ENCODE measurements around the gene KCTD17. TPM values are rescaled to one million over a fixed set of nuclear protein-coding genes. Genes with fewer than 3 reads are reported as not detected.

Gene KCTD17
- total RNA-seq (2014; rRNA removed; shearing (Covaris generic)): 11.2 and 14.0 TPM in 2 replicates
- 20.2 and 22.1 TPM in 2 replicates for polyA plus RNA-seq (2015; cell fraction: cytosol; rRNA removed)
- polyA plus RNA-seq (2015; cell fraction: nucleus; rRNA removed): 20.2 and 36.7 TPM in 2 replicates

DNA sequence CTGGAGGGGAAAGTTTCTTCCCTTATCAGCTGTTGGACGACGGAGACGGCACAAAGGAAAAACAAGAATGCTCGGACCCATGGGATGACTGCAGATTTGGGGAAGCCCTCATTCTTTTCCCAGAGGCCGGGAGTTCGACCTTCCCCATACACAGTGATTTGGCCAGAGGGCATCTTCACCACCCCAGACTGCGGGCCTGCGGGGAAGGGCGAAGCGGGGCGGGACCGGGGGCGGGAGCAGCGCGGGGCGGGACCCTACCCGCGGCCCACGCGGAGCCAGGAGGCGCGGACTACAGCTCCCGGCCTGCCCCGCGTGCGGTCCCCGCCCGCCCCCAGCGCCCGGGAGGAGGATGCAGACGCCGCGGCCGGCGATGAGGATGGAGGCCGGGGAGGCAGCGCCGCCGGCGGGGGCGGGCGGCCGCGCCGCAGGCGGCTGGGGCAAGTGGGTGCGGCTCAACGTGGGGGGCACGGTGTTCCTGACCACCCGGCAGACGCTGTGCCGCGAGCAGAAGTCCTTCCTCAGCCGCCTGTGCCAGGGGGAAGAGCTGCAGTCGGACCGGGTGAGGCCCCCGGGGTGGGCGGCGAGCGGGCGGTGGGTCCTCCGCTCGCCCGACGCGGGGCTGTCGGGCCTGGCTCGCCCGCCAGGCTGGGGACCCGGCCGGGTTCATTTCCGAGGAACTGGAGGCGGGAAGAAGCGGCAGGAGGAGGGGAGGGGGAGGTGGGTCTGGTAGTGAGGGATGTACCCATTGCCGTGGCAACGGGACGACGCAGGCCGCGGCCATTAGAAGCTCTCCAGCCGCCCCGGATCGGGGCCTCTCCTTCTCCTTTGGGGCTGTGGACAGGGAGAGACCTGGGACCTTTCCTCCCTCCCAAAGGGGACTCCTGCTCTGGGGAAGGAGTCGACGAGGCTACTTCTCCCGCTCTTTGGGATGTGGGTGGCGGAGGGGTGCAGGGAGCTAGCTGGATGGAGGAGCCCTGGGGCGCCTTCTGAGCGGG, at the start of gene KCTD17:
KCTD17 (plus strand) TSS at position 352 of the 995 bp plus-strand sequence; CDS start at position 371, 19 bp downstream.
- DNase-seq (ENCODE audit: low read depth, low spot score): peak; percentile 67
- in situ Hi-C loops (cut with HindIII; ENCODE audit: low pct_unique_long_range_greater_than_20kb, low sequenced_read_pairs): loop anchor here (25.0 kb wide), 1 partner anchor 136 kb away; the partner anchor contains the start of gene C1QTNF6

- in situ Hi-C loops (cut with HindIII; ENCODE audit: low pct_unique_long_range_greater_than_20kb, low sequenced_read_pairs): no loop called here
- no peak for DNase-seq (ENCODE audit: low read depth, low spot score)
These were observed 49.7 kb upstream of the KCTD17 start for GRCh38 chr22:37001826-37002225.

GRCh38 chr22:37002633-37003032, 48.9 kb upstream of the KCTD17 start:
- in situ Hi-C loops (cut with HindIII; ENCODE audit: low pct_unique_long_range_greater_than_20kb, low sequenced_read_pairs): no loop called here
- no peak for DNase-seq (ENCODE audit: low read depth, low spot score)

GRCh38 chr22:37007651-37008050, 43.9 kb upstream of the KCTD17 start:
- in situ Hi-C loops (cut with HindIII; ENCODE audit: low pct_unique_long_range_greater_than_20kb, low sequenced_read_pairs): no loop called here
- no peak for DNase-seq (ENCODE audit: low read depth, low spot score)

DNA sequence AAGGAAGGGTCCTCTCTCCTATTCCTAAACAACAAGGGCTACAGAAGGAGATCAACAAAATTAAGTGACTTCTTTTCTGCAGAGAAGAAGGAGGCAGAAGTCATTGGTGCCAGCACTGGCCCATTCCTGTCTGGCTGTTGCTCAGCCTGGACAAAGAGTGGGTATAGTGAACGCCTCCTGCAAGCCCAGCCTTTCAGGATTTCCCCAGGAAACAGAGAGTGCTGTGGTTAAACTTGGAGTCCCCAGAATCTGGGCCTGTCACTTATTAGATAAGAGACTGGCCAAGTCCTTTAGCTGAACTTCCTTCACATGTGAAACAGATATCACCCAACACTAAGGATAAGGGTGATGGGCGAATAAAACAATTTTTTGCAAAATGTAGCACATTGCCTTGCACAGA, 43.2 kb upstream of the KCTD17 start:
- DNase-seq (ENCODE audit: low read depth, low spot score): no peak

DNA sequence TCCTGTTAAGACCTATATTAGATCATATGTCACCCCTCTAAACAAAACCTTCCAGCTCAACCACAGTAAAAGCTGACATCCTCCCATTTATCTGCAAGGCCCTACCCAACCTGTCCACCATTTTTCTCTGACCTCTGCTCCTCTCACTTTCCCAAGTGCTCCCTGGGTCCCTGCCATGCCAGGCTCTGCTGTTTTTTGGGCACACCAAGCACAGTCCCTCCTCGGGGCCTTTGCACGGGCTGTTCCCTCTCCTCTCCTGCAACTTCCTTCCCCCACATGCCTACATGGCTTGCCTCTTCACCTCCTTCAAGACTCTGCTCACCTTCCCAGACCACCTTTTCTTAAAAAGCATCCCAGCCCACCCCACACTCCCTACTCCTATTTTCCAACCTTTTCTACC, 42.1 kb upstream of the KCTD17 start:
- no peak for DNase-seq (ENCODE audit: low read depth, low spot score)
- in situ Hi-C loops (cut with HindIII; ENCODE audit: low pct_unique_long_range_greater_than_20kb, low sequenced_read_pairs): no loop called here

More for the DNA sequence above, 43.2 kb upstream of the KCTD17 start:
- in situ Hi-C loops (cut with HindIII; ENCODE audit: low pct_unique_long_range_greater_than_20kb, low sequenced_read_pairs): no loop called here

- in situ Hi-C loops (cut with HindIII; ENCODE audit: low pct_unique_long_range_greater_than_20kb, low sequenced_read_pairs): no loop called here
These were observed 41.4 kb upstream of the KCTD17 start for GRCh38 chr22:37010174-37010573.

GRCh38 chr22:37010976-37011375, 40.6 kb upstream of the KCTD17 start:
- in situ Hi-C loops (cut with HindIII; ENCODE audit: low pct_unique_long_range_greater_than_20kb, low sequenced_read_pairs): no loop called here
- DNase-seq (ENCODE audit: low read depth, low spot score): no peak

More at GRCh38 chr22:37010174-37010573, 41.4 kb upstream of the KCTD17 start:
- DNase-seq (ENCODE audit: low read depth, low spot score): no peak

DNA sequence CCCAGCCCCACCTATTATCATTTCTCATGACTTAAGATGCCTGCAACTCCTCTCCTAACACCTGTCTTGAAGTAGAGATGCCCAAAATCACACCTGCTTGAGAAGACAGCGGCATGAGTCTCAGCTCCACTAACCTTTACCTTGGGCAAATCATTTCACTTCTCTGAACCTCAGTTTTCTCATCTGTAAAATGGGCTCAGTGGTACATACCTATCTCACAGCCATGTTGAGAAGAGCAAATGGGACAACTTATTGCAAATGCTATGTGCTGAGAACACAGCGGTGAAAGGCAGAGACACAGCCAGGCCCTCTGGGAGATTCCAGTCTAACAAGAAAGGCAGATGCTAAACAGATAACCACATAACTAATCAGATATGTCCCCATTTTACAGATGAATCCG, 40.1 kb upstream of the KCTD17 start:
- in situ Hi-C loops (cut with HindIII; ENCODE audit: low pct_unique_long_range_greater_than_20kb, low sequenced_read_pairs): no loop called here
- DNase-seq (ENCODE audit: low read depth, low spot score): no peak

DNA sequence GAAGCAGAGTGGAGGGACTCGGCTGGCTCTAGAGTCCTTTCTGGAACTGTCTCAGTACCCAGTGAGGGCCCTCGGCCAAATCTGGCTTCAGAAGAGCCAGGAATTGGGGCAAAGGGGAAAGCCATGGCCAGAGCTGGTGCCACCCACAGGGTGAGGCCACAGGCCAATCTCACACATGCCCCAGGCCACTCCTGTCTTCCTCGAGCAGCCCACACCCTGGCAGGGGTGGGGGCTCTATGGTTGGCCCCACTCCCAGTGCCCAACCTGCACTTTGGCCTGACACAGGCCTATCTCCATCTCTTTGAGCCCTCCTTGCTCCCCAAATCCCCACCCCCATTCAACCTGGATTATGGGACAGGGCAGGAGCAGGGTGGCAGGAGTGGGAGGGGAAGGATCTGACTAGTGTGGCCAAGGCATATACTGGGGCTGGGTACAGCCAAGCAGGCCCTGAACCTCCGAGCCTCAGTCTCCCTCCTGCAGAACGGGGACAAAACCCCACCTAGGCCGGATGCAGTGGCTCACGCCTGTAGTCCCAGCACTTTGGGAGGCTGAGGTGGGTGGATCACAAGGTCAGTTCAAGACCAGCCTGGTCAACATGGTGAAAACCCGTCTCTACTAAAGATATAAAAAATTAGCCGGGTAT, 39.2 kb upstream of the KCTD17 start:
- in situ Hi-C loops (cut with HindIII; ENCODE audit: low pct_unique_long_range_greater_than_20kb, low sequenced_read_pairs): no loop called here
- no peak for DNase-seq (ENCODE audit: low read depth, low spot score)

- in situ Hi-C loops (cut with HindIII; ENCODE audit: low pct_unique_long_range_greater_than_20kb, low sequenced_read_pairs): no loop called here
- no peak for DNase-seq (ENCODE audit: low read depth, low spot score)
These were observed 38.6 kb upstream of the KCTD17 start for GRCh38 chr22:37012956-37013355.

- no peak for DNase-seq (ENCODE audit: low read depth, low spot score)
- in situ Hi-C loops (cut with HindIII; ENCODE audit: low pct_unique_long_range_greater_than_20kb, low sequenced_read_pairs): no loop called here
These were observed 37.1 kb upstream of the KCTD17 start for GRCh38 chr22:37014415-37014806.

- in situ Hi-C loops (cut with HindIII; ENCODE audit: low pct_unique_long_range_greater_than_20kb, low sequenced_read_pairs): no loop called here
- DNase-seq (ENCODE audit: low read depth, low spot score): no peak
These were observed 36.5 kb upstream of the KCTD17 start for GRCh38 chr22:37014835-37015586.

GRCh38 chr22:37015587-37015878, 36.0 kb upstream of the KCTD17 start:
- in situ Hi-C loops (cut with HindIII; ENCODE audit: low pct_unique_long_range_greater_than_20kb, low sequenced_read_pairs): no loop called here
- no peak for DNase-seq (ENCODE audit: low read depth, low spot score)

DNA sequence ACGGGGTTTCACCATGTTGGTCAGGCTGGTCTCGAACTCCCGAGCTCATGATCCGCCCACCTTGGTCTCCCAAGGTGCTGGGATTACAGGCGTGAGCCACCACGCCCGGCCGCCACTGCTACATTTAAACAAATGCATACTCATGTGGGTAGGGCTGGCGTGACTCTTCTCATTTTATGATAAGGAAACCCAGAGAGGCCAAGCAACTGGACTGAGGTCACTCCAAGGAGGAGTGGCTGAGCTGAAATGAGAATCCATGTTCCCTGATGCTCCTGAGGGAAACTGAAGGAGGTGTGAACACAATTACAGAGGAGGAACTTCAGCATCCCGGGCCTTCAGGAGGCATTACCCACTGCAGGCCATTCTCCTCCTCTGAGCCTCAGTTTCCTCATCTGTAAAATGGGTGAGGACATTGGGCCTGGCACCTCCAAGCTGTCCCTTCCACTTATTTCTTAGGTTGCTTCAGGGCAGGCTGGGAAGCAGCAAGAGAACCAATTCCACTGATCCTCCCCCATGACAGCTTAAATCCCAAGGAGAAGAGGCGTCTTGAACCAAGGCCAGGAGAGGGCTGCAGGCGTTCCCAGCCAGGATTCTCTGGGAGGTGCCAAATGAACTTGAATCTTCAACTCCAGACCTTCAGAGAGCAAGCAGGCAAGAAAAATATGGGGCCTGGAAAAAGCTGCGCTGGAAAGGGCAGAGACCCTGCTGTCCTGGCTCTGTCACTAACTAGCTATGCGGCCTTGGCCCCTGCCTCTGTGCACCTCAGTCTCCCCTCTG, 35.2 kb upstream of the KCTD17 start:
- in situ Hi-C loops (cut with HindIII; ENCODE audit: low pct_unique_long_range_greater_than_20kb, low sequenced_read_pairs): no loop called here
- DNase-seq (ENCODE audit: low read depth, low spot score): no peak

- no peak for DNase-seq (ENCODE audit: low read depth, low spot score)
- in situ Hi-C loops (cut with HindIII; ENCODE audit: low pct_unique_long_range_greater_than_20kb, low sequenced_read_pairs): no loop called here
These were observed 34.2 kb upstream of the KCTD17 start for GRCh38 chr22:37017356-37017755.

- in situ Hi-C loops (cut with HindIII; ENCODE audit: low pct_unique_long_range_greater_than_20kb, low sequenced_read_pairs): no loop called here
These were observed 33.3 kb upstream of the KCTD17 start for GRCh38 chr22:37018086-37018814.

More at GRCh38 chr22:37018086-37018814, 33.3 kb upstream of the KCTD17 start:
- DNase-seq (ENCODE audit: low read depth, low spot score): no peak

Measured in SK-MEL-5 (cell line).